ENCODE results near the gene ZNF521.

ZNF521 gene

GRCh38 chr18:25077944-25078723, 273.8 kb downstream of the ZNF521 start:
- DNase-seq (ENCODE audit: low read depth in 2 of 2, low spot score in 1 of 2): no peak

- DNase-seq (ENCODE audit: low read depth in 2 of 2, low spot score in 1 of 2): no peak
Measured at GRCh38 chr18:25077038-25077943, 274.7 kb downstream of the ZNF521 start.

- DNase-seq (ENCODE audit: low read depth in 2 of 2, low spot score in 1 of 2): no peak
Measured at GRCh38 chr18:25075783-25076182, 276.2 kb downstream of the ZNF521 start.

GRCh38 chr18:25075331-25075730, 276.6 kb downstream of the ZNF521 start:
- no peak for DNase-seq (ENCODE audit: low read depth in 2 of 2, low spot score in 1 of 2)

- no peak for DNase-seq (ENCODE audit: low read depth in 2 of 2, low spot score in 1 of 2)
Measured at GRCh38 chr18:25074925-25075324, 277.0 kb downstream of the ZNF521 start.

- no peak for DNase-seq (ENCODE audit: low read depth in 2 of 2, low spot score in 1 of 2)
Measured at GRCh38 chr18:25072205-25072604, 279.8 kb downstream of the ZNF521 start.

GRCh38 chr18:25067275-25068025, 284.5 kb downstream of the ZNF521 start:
- no peak for DNase-seq (ENCODE audit: low read depth in 2 of 2, low spot score in 1 of 2)

- no peak for DNase-seq (ENCODE audit: low read depth in 2 of 2, low spot score in 1 of 2)
Measured at GRCh38 chr18:25066516-25066915, 285.4 kb downstream of the ZNF521 start.

- no peak for DNase-seq (ENCODE audit: low read depth in 2 of 2, low spot score in 1 of 2)
Measured at GRCh38 chr18:25062720-25063119, 289.2 kb downstream of the ZNF521 start.

- DNase-seq (ENCODE audit: low read depth in 2 of 2, low spot score in 1 of 2): no peak
Measured at GRCh38 chr18:25061395-25061794, 290.6 kb downstream of the ZNF521 start.

- no peak for DNase-seq (ENCODE audit: low read depth in 2 of 2, low spot score in 1 of 2)
Measured at GRCh38 chr18:25058521-25058920, 293.4 kb downstream of the ZNF521 start.

GRCh38 chr18:25057491-25058050, 294.4 kb downstream of the ZNF521 start:
- no peak for DNase-seq (ENCODE audit: low read depth in 2 of 2, low spot score in 1 of 2)

GRCh38 chr18:25056429-25056828, 295.5 kb downstream of the ZNF521 start:
- DNase-seq (ENCODE audit: low read depth in 2 of 2, low spot score in 1 of 2): no peak

GRCh38 chr18:25055076-25055475, 296.9 kb downstream of the ZNF521 start:
- no peak for DNase-seq (ENCODE audit: low read depth in 2 of 2, low spot score in 1 of 2)

- no peak for DNase-seq (ENCODE audit: low read depth in 2 of 2, low spot score in 1 of 2)
Measured at GRCh38 chr18:25053466-25053865, 298.5 kb downstream of the ZNF521 start.

- DNase-seq (ENCODE audit: low read depth in 2 of 2, low spot score in 1 of 2): no peak
Measured at GRCh38 chr18:25052511-25052921, 299.4 kb downstream of the ZNF521 start.

- DNase-seq (ENCODE audit: low read depth in 2 of 2, low spot score in 1 of 2): no peak
Measured at GRCh38 chr18:25050605-25051004, 301.4 kb downstream of the ZNF521 start.

GRCh38 chr18:25047983-25048382, 304.0 kb downstream of the ZNF521 start:
- DNase-seq (ENCODE audit: low read depth in 2 of 2, low spot score in 1 of 2): no peak

- DNase-seq (ENCODE audit: low read depth in 2 of 2, low spot score in 1 of 2): no peak
Measured at GRCh38 chr18:25047421-25047820, 304.5 kb downstream of the ZNF521 start.

GRCh38 chr18:25044694-25045093, 307.3 kb downstream of the ZNF521 start:
- DNase-seq (ENCODE audit: low read depth in 2 of 2, low spot score in 1 of 2): no peak

GRCh38 chr18:25043104-25043503, 308.9 kb downstream of the ZNF521 start:
- no peak for DNase-seq (ENCODE audit: low read depth in 2 of 2, low spot score in 1 of 2)

All from stimulated activated CD8-positive, alpha-beta memory T cell treated with anti-CD3 and anti-CD28 coated beads, Interleukin-4, amount 100 ng/mL, for 4 hours (primary cell).